HG03095 (cell line): ENCODE measurements around the gene BLOC1S6.
A peak's percentile ranks its signal among the peaks of the same experiment; 100 is the strongest.

Source experiments
- ATAC-seq: cut with Tn5 transposase; IDR thresholded peaks from one replicate; pipeline ENCODE4 v1.9.1; 2021; ENCODE audit warnings: moderate library complexity; ENCODE audit not compliant: unreplicated experiment

BLOC1S6 gene

GRCh38 chr15:45587095-45587862 is at the start of gene BLOC1S6:
Gene BLOC1S6 (plus strand): TSS chr15:45587379. CDS start chr15:45587444, 65 bp downstream.
- ATAC-seq = peak; percentile 72

- ATAC-seq = no peak
These were observed 47.5 kb upstream of the BLOC1S6 start for GRCh38 chr15:45539680-45540079.

- no peak for ATAC-seq
These were observed 46.6 kb upstream of the BLOC1S6 start for GRCh38 chr15:45540531-45540930.

GRCh38 chr15:45543051-45543450 is 44.1 kb upstream of the BLOC1S6 start:
- no peak for ATAC-seq

GRCh38 chr15:45544266-45545023 is 42.7 kb upstream of the BLOC1S6 start:
- no peak for ATAC-seq

- ATAC-seq = no peak
These were observed 40.4 kb upstream of the BLOC1S6 start for GRCh38 chr15:45546789-45547188.

- no peak for ATAC-seq
These were observed 38.2 kb upstream of the BLOC1S6 start for GRCh38 chr15:45548753-45549520.

- ATAC-seq = no peak
These were observed 37.5 kb upstream of the BLOC1S6 start for GRCh38 chr15:45549541-45550220.

- ATAC-seq = no peak
These were observed 36.7 kb upstream of the BLOC1S6 start for GRCh38 chr15:45550436-45550835.

GRCh38 chr15:45551676-45552075 is 35.5 kb upstream of the BLOC1S6 start:
- no peak for ATAC-seq

GRCh38 chr15:45555934-45556608 is 31.1 kb upstream of the BLOC1S6 start:
- no peak for ATAC-seq

GRCh38 chr15:45572617-45573016 is 14.6 kb upstream of the BLOC1S6 start:
- ATAC-seq = no peak

GRCh38 chr15:45573961-45574629 is 13.1 kb upstream of the BLOC1S6 start:
- ATAC-seq = no peak

- no peak for ATAC-seq
These were observed 5.3 kb upstream of the BLOC1S6 start for GRCh38 chr15:45581919-45582318.

GRCh38 chr15:45583731-45584639 is 3.2 kb upstream of the BLOC1S6 start:
- no peak for ATAC-seq

- ATAC-seq = no peak
These were observed 1.9 kb upstream of the BLOC1S6 start for GRCh38 chr15:45585069-45585791.

- no peak for ATAC-seq
These were observed 1.1 kb upstream of the BLOC1S6 start for GRCh38 chr15:45586125-45586524.

- ATAC-seq = no peak
These were observed 531 bp upstream of the BLOC1S6 start for GRCh38 chr15:45586601-45587094.
